Measurements from ENCODE around the gene LAMP5.

GRCh38 chr20:9510911-9511310 lies 3.5 kb upstream of the LAMP5 start:
- TF ChIP-seq CTCF (IDR thresholded peaks at IDR 0.05) (no peak), POLR2A (IDR thresholded peaks at IDR 0.05) (no peak), POLR2AphosphoS5 (IDR thresholded peaks at IDR 0.05) (no peak)
